GM12878 (cell line): ENCODE results near the gene COPZ1. TPM values are rescaled to one million over a fixed set of nuclear protein-coding genes. Genes with fewer than 3 reads are reported as not detected.

Source experiments
- ATAC-seq: fragments of 200-7000 bp; cut with Tn5 transposase; 3 replicates; pipeline ENCODE4 v1.9.1; 2020; ENCODE audit warnings: mild to moderate bottlenecking, moderate library complexity
- BruUV-seq: library from RNA; stranded (reverse); fragments of 400-500 nt; replicated peaks from 2 replicates; lab custom pipeline; 2021; lab: Mats Ljungman, UMichigan
- CTCF ChIA-PET: fragments of 300-600 bp; sonication (Branson Sonifier 250); formaldehyde crosslinking; extraction: SDS; loops from one replicate; lab custom pipeline; 2021; ENCODE audit warnings: inconsistent platforms; lab: Yijun Ruan, JAX
- POLR2A ChIA-PET: fragments of 350-600 bp; formaldehyde crosslinking; extraction: SDS; loops from one replicate; lab custom pipeline; 2021; ENCODE audit warnings: inconsistent platforms; lab: Charles Lee
- RAD21 ChIA-PET: fragments of 300-600 bp; sonication (Branson Sonifier 250); formaldehyde crosslinking; loops from one replicate; lab custom pipeline; 2023; ENCODE audit warnings: antibody characterized with exemption; ENCODE audit not compliant: unreplicated experiment; lab: Charles Lee
- SMC1A ChIA-PET: fragments of 300-600 bp; sonication (Branson Sonifier 250); formaldehyde crosslinking; loops from one replicate; lab custom pipeline; 2023; ENCODE audit not compliant: unreplicated experiment, uncharacterized antibody; lab: Charles Lee
- DNase-seq: peaks from one replicate; pipeline ENCODE4 v3.0.0-alpha.2; 2011; ENCODE audit warnings: low read depth, low spot score
- FAIRE-seq: peaks from 3 replicates; lab custom pipeline; 2011; peaks lifted over from hg19 to GRCh38; lab: Jason Lieb, UNC
- H2AFZ ChIP-seq: 2 replicates; pipeline ENCODE4 v1.6.0; 2011; ENCODE audit warnings: low read depth, low read length, control low read depth; ENCODE audit not compliant: control insufficient read depth
- H3K27ac ChIP-seq: 2 replicates; pipeline ENCODE4 v1.5.1; 2011; ENCODE audit warnings: control low read depth; ENCODE audit not compliant: control insufficient read depth, insufficient read depth
- H3K27me3 ChIP-seq, 2 experiments: replicated peaks in 1 of 2; 2 replicates each; pipeline versions ENCODE4 v1.6.0 to v1.6.1; 2011; ENCODE audit warnings: low read length in 1 of 2; ENCODE audit not compliant: control insufficient read depth in 2 of 2, insufficient read depth in 2 of 2
- H3K36me3 ChIP-seq, 2 experiments: 2 replicates each; pipeline ENCODE4 v1.5.1; 2011; ENCODE audit warnings: low read length in 1 of 2; ENCODE audit not compliant: control insufficient read depth in 2 of 2, insufficient read depth in 2 of 2
- H3K4me1 ChIP-seq: 2 replicates; pipeline ENCODE4 v1.6.1; 2011; ENCODE audit warnings: mild to moderate bottlenecking, low read length, moderate library complexity, mixed read lengths; ENCODE audit not compliant: control insufficient read depth, insufficient read depth
- H3K4me2 ChIP-seq: 2 replicates; pipeline ENCODE4 v1.6.0; 2011; ENCODE audit warnings: control low read depth; ENCODE audit not compliant: control insufficient read depth, insufficient read depth
- H3K4me3 ChIP-seq: fragments of 200-600 bp; sonication (generic); 2 replicates; pipeline ENCODE4 v1.5.1; 2016
- H3K79me2 ChIP-seq: 2 replicates; pipeline ENCODE4 v1.6.0; 2011; ENCODE audit warnings: low read length; ENCODE audit not compliant: control insufficient read depth, insufficient read depth
- H3K9ac ChIP-seq: 2 replicates; pipeline ENCODE4 v1.8.0; 2011; ENCODE audit warnings: low read length, control low read depth, mixed read lengths; ENCODE audit not compliant: control insufficient read depth, insufficient read depth
- H3K9me3 ChIP-seq: replicated peaks from 3 replicates; pipeline ENCODE4 v1.5.1; 2011; ENCODE audit warnings: mild to moderate bottlenecking, low read length; ENCODE audit not compliant: control insufficient read depth, insufficient read depth
- H4K20me1 ChIP-seq: 2 replicates; pipeline ENCODE4 v1.6.0; 2011; ENCODE audit not compliant: control insufficient read depth, insufficient read depth
- BHLHE40 ChIP-seq, 2 experiments: fragments of 450-650 bp in 1 of 2; IDR thresholded peaks; 2 replicates each; pipeline ENCODE4 v1.6.1; 2011 to 2017; ENCODE audit warnings: low read depth in 2 of 2, borderline replicate concordance in 1 of 2, improper control_type of control experiment in 1 of 2, low read length in 1 of 2, mild to moderate bottlenecking in 1 of 2
- BRCA1 ChIP-seq: IDR thresholded peaks from 2 replicates; pipeline ENCODE4 v1.6.1; 2011; ENCODE audit warnings: low read depth, low read length, improper control_type of control experiment
- CREB1 ChIP-seq: IDR thresholded peaks from 2 replicates; pipeline ENCODE4 v1.6.1; 2012; ENCODE audit warnings: low read depth, mild to moderate bottlenecking, inconsistent platforms
- DPF2 ChIP-seq: fragments of 450-650 bp; IDR thresholded peaks from 2 replicates; pipeline ENCODE4 v1.6.1; 2017; ENCODE audit warnings: mild to moderate bottlenecking
- EP300 ChIP-seq, 2 experiments: fragments of 150-350 bp in 1 of 2; IDR thresholded peaks; 2 replicates each; pipeline ENCODE4 v1.6.1; 2011 to 2012; ENCODE audit warnings: low read depth in 2 of 2, low read length in 2 of 2, borderline replicate concordance in 1 of 2, improper control_type of control experiment in 1 of 2, inconsistent platforms in 1 of 2; ENCODE audit not compliant: control insufficient read depth in 1 of 2
- HDGF ChIP-seq: fragments of 450-650 bp; IDR thresholded peaks from 2 replicates; pipeline ENCODE4 v1.6.1; 2016; ENCODE audit warnings: antibody characterized with exemption
- KDM1A ChIP-seq: fragments of 200-600 bp; sonication (generic); IDR thresholded peaks from 2 replicates; pipeline ENCODE4 v1.6.1; 2016; ENCODE audit warnings: borderline replicate concordance
- KLF5 ChIP-seq: fragments of 450-650 bp; IDR thresholded peaks from 2 replicates; pipeline ENCODE4 v1.6.1; 2014; ENCODE audit warnings: mild to moderate bottlenecking; ENCODE audit not compliant: partially characterized antibody
- NR2C2 ChIP-seq: IDR thresholded peaks from 2 replicates; pipeline ENCODE4 v1.6.1; 2011; ENCODE audit warnings: borderline replicate concordance, low read depth; ENCODE audit not compliant: control insufficient read depth, insufficient read length
- PKNOX1 ChIP-seq: fragments of 450-650 bp; IDR thresholded peaks from 2 replicates; pipeline ENCODE4 v1.6.1; 2016; ENCODE audit warnings: mild to moderate bottlenecking
- RCOR1 ChIP-seq: conservative IDR thresholded peaks from 2 replicates; pipeline ENCODE4 v1.6.1; 2012; ENCODE audit warnings: low read depth, low read length, improper control_type of control experiment
- RUNX3 ChIP-seq: IDR thresholded peaks from 2 replicates; pipeline ENCODE4 v1.6.1; 2012; ENCODE audit warnings: low read length, inconsistent platforms
- SREBF2 ChIP-seq: IDR thresholded peaks from 2 replicates; pipeline ENCODE4 v1.6.1; 2012; ENCODE audit warnings: mild to moderate bottlenecking, low read length
- TBL1XR1 ChIP-seq: IDR thresholded peaks from 2 replicates; pipeline ENCODE4 v1.6.1; 2012; ENCODE audit warnings: low read depth, low read length, improper control_type of control experiment
- WGBS: methylation state at CpG from one replicate; pipeline ENCODE4 v1.1.6; 2016; ENCODE audit warnings: low lambda C conversion rate; ENCODE audit not compliant: insufficient replicate concordance, insufficient coverage; ENCODE audit errors: missing lambda C conversion rate; 5-methylcytosine and 5-hydroxymethylcytosine counted together
- in situ Hi-C: fragments of 300-500 bp; cut with MboI; formaldehyde crosslinking; loops from 9 replicates; pipeline ENCODE4 v1.14.3; 2018; ENCODE audit warnings: mixed read lengths
- intact Hi-C: fragments of 100-400 bp; cut with micrococcal nuclease; formaldehyde crosslinking; loops from one replicate; pipeline ENCODE4 v1.14.2; 2022; ENCODE audit not compliant: unreplicated experiment
- polyA plus RNA-seq, 11 experiments: library from polyadenylated mRNA; depleted of rRNA in 4 of 11; unstranded in 6 of 11; stranded (reverse) in 5 of 11; fragments of >200 nt; fragmentation: Nextera tagmentation in 4 of 11; fragmentation: Illumina TruSeq in 1 of 11; extraction: Ambion mirVana in 4 of 11; extraction: Trizol in 1 of 11; gene quantifications; 1 replicate in 1 of 11; 2 replicates in 10 of 11; pipeline versions ENCODE4 v1.2.1 to v1.2.3, GENCODE V29; 2011 to 2016; ENCODE audit warnings: inconsistent platforms in 2 of 11, missing spikeins in 2 of 11, low read depth in 1 of 11
- total RNA-seq, 4 experiments: library from RNA; depleted of rRNA in 3 of 4; stranded (reverse); fragments of >200 nt in 3 of 4; fragmentation: Illumina TruSeq in 1 of 4; extraction: Trizol in 1 of 4; gene quantifications; 2 replicates each; pipeline versions ENCODE4 v1.2.1 to v1.2.3, GENCODE V29; 2013 to 2021

The COPZ1 gene
- total and polyA plus RNA-seq, 10 of the 15 experiments (the other 5 are each of a cell fraction or from before 2014, with no cell fraction given) = 112 to 378 (median 184) TPM

GRCh38 chr12:54374562-54375258 is 49.8 kb downstream of the COPZ1 start:
- Histone ChIP-seq H3K36me3 (no peaks in the 10 kb centered on the region), H3K4me2 (no peak overlapping the region), H3K9me3 (no peaks in the 10 kb centered on the region), H3K27me3 (no peaks in the 10 kb centered on the region), H3K4me1 (peaks cover 8% of the 10 kb centered on the region; the same call in 1 of the 2 replicates), H3K27ac (no peak overlapping the region), H2AFZ (no peak overlapping the region), H3K4me3 (no peak overlapping the region), H4K20me1 (no peaks in the 10 kb centered on the region), H3K79me2 (no peaks in the 10 kb centered on the region), H3K9ac (no peak overlapping the region)
- SMC1A ChIA-PET = interaction anchor here (0.9 kb wide), 1 partner anchor 17 kb away, joined by 3 read pairs; no protein-coding TSS in a partner anchor
- ATAC-seq (no peak), FAIRE-seq (no peak), DNase-seq (no peak)
- in situ Hi-C loops (no loop called here), intact Hi-C loops (loop anchor here (10.0 kb wide), 1 partner anchor 370 kb away; the partner anchor contains the start of genes HOXC8 and HOXC9)
- no TSS peak for BruUV-seq
- POLR2A ChIA-PET = interaction anchor here (1.0 kb wide), 1 partner anchor 10 kb away, joined by 3 read pairs; the partner anchor contains the start of gene ZNF385A
- CTCF ChIA-PET = interaction anchor here (0.8 to 1.9 kb wide), 8 partner anchors 13 to 159 kb away, joined by 3 to 5 read pairs (median 4); partner anchors contain the start of gene COPZ1
- RAD21 ChIA-PET = interaction anchor here (1.6 kb wide), 1 partner anchor 15 kb away, joined by 5 read pairs; no protein-coding TSS in a partner anchor
- 0% methylated on average over 2 of the region's 2 CpGs for WGBS
- TF ChIP-seq PKNOX1 (peak; percentile 73), BHLHE40 (IDR thresholded peaks at IDR 0.05; ENCODE audit: borderline replicate concordance in 1 of 2, low read depth in 2 of 2, low read length in 1 of 2) (no peak)

- WGBS = 4% methylated on average over 2 of the region's 2 CpGs
- Histone ChIP-seq H3K4me1 (peaks cover 8% of the 10 kb centered on the region; the same call in 1 of the 2 replicates), H3K36me3 (no peaks in the 10 kb centered on the region), H3K4me3 (no peak overlapping the region), H3K4me2 (no peak overlapping the region), H4K20me1 (no peaks in the 10 kb centered on the region), H3K27me3 (no peaks in the 10 kb centered on the region), H3K9me3 (no peaks in the 10 kb centered on the region), H3K27ac (no peak overlapping the region), H3K9ac (no peak overlapping the region), H3K79me2 (no peaks in the 10 kb centered on the region), H2AFZ (no peak overlapping the region)
- ATAC-seq (no peak), DNase-seq (no peak), FAIRE-seq (no peak)
- in situ Hi-C loops (no loop called here), intact Hi-C loops (loop anchor here (10.0 kb wide), 1 partner anchor 370 kb away; the partner anchor contains the start of genes HOXC8 and HOXC9)
- BruUV-seq = no TSS peak
- POLR2A ChIA-PET = no interaction called here
- SMC1A ChIA-PET = no interaction called here
- RAD21 ChIA-PET = interaction anchor here (1.6 kb wide), 1 partner anchor 16 kb away, joined by 5 read pairs; no protein-coding TSS in a partner anchor
- CTCF ChIA-PET = interaction anchor here (1.2 to 1.9 kb wide), 6 partner anchors 14 to 160 kb away, joined by 3 to 5 read pairs (median 4); partner anchors contain the start of gene COPZ1
- TF ChIP-seq KLF5 (no peak), TBL1XR1 (no peak), HDGF (no peak), RUNX3 (no peak), CREB1 (no peak), EP300 (IDR thresholded peaks at IDR 0.05; ENCODE audit: borderline replicate concordance in 1 of 2, control insufficient read depth in 1 of 2, low read depth in 2 of 2, low read length in 2 of 2) (no peak), DPF2 (no peak), SREBF2 (no peak), PKNOX1 (no peak), KDM1A (no peak), BRCA1 (no peak), RCOR1 (no peak), NR2C2 (no peak)
Observed at GRCh38 chr12:54375259-54375579, 50.3 kb downstream of the COPZ1 start.
